Measurements from ENCODE around the gene CELSR1.

Gene CELSR1

GRCh38 chr22:46466255-46466676, 71.2 kb downstream of the CELSR1 start:
- no peak for TF ChIP-seq CTCF (IDR thresholded peaks at IDR 0.05; ENCODE audit: borderline replicate concordance, insufficient read depth, low read depth, low read length)
- H3K4me3 ChIP-seq (ENCODE audit: low read depth, low read length), result no peak overlapping the region

- no peak overlapping the region for H3K4me3 ChIP-seq (ENCODE audit: low read depth, low read length)
- TF ChIP-seq CTCF (IDR thresholded peaks at IDR 0.05; ENCODE audit: borderline replicate concordance, insufficient read depth, low read depth, low read length), result no peak
These were observed 71.6 kb downstream of the CELSR1 start for GRCh38 chr22:46465793-46466192.

- no peak overlapping the region for H3K4me3 ChIP-seq (ENCODE audit: low read depth, low read length)
- no peak for TF ChIP-seq CTCF (IDR thresholded peaks at IDR 0.05; ENCODE audit: borderline replicate concordance, insufficient read depth, low read depth, low read length)
These were observed 72.1 kb downstream of the CELSR1 start for GRCh38 chr22:46465345-46465720.

GRCh38 chr22:46464701-46465344, 72.6 kb downstream of the CELSR1 start:
- TF ChIP-seq CTCF (IDR thresholded peaks at IDR 0.05; ENCODE audit: borderline replicate concordance, insufficient read depth, low read depth, low read length), result no peak
- no peak overlapping the region for H3K4me3 ChIP-seq (ENCODE audit: low read depth, low read length)

- no peak for TF ChIP-seq CTCF (IDR thresholded peaks at IDR 0.05; ENCODE audit: borderline replicate concordance, insufficient read depth, low read depth, low read length)
- no peak overlapping the region for H3K4me3 ChIP-seq (ENCODE audit: low read depth, low read length)
These were observed 73.1 kb downstream of the CELSR1 start for GRCh38 chr22:46464296-46464695.

- no peak overlapping the region for H3K4me3 ChIP-seq (ENCODE audit: low read depth, low read length)
- no peak for TF ChIP-seq CTCF (IDR thresholded peaks at IDR 0.05; ENCODE audit: borderline replicate concordance, insufficient read depth, low read depth, low read length)
These were observed 73.8 kb downstream of the CELSR1 start for GRCh38 chr22:46463435-46464227.
